B cell (primary cell): ENCODE measurements around the gene ZNF830. TPM values are rescaled to one million over a fixed set of nuclear protein-coding genes. Genes with fewer than 3 reads are reported as not detected.

Experiments used
- ATAC-seq: fragments of 200-7000 bp; cut with Tn5 transposase; one replicate; pipeline ENCODE4 v1.10.0; 2021; ENCODE audit warnings: low read depth, mild to moderate bottlenecking, moderate number of reproducible peaks, moderate library complexity
- CTCF ChIA-PET: fragments of 350-600 bp; sonication (Branson Sonifier 250); formaldehyde crosslinking; loops from one replicate; lab custom pipeline; 2021; ENCODE audit warnings: antibody characterized with exemption, inconsistent platforms; lab: Charles Lee
- POLR2A ChIA-PET: fragments of 350-600 bp; sonication (Branson Sonifier 250); formaldehyde crosslinking; loops from one replicate; lab custom pipeline; 2021; ENCODE audit warnings: antibody characterized with exemption; lab: Charles Lee
- DNase-seq: peaks from one replicate; pipeline ENCODE4 v3.0.0; 2013
- H2AFZ ChIP-seq: 2 replicates; pipeline ENCODE4 v1.6.1; 2012; ENCODE audit warnings: mild to moderate bottlenecking, low read depth, low read length; ENCODE audit not compliant: insufficient read depth, poor library complexity, severe bottlenecking
- H3K27ac ChIP-seq, 2 donors: 1 replicate in 1 of 2; 2 replicates in 1 of 2; pipeline ENCODE4 v1.5.1; 2012 to 2013; ENCODE audit warnings: low read length in 2 of 2, mild to moderate bottlenecking in 2 of 2, moderate library complexity in 1 of 2
- H3K27me3 ChIP-seq, 4 experiments: fragments of 200-600 bp in 1 of 4; sonication (generic) in 1 of 4; replicated peaks in 1 of 4; 1 replicate in 2 of 4; 2 replicates in 2 of 4; pipeline versions ENCODE4 v1.6.1 to v1.7.0; 2013 to 2016; ENCODE audit warnings: low read length in 3 of 4, mild to moderate bottlenecking in 2 of 4, mixed read lengths in 1 of 4, moderate library complexity in 1 of 4; ENCODE audit not compliant: insufficient read depth in 4 of 4, control insufficient read depth in 3 of 4; ENCODE audit errors: control extremely low read depth in 1 of 4
- H3K36me3 ChIP-seq, 2 experiments: replicated peaks in 1 of 2; 1 replicate in 1 of 2; 2 replicates in 1 of 2; pipeline versions ENCODE4 v1.6.1 to v1.7.1; 2013; ENCODE audit warnings: low read length in 1 of 2; ENCODE audit not compliant: insufficient read depth in 2 of 2, control insufficient read depth in 1 of 2; ENCODE audit errors: control extremely low read depth in 1 of 2, extremely low read depth in 1 of 2
- H3K4me1 ChIP-seq, 2 donors: fragments of 200-600 bp in 1 of 2; sonication (generic) in 1 of 2; 1 replicate in 1 of 2; 2 replicates in 1 of 2; pipeline versions ENCODE4 v1.5.1 to v1.6.1; 2013 to 2017; ENCODE audit warnings: low read length in 2 of 2; ENCODE audit not compliant: control insufficient read depth in 2 of 2, insufficient read depth in 2 of 2
- H3K4me2 ChIP-seq: replicated peaks from 2 replicates; pipeline ENCODE3; 2012; ENCODE audit warnings: mild to moderate bottlenecking, low read depth, low read length; ENCODE audit not compliant: poor library complexity, severe bottlenecking
- H3K4me3 ChIP-seq, 5 experiments: fragments of 200-600 bp in 1 of 5; sonication (generic) in 1 of 5; 1 replicate in 3 of 5; 2 replicates in 2 of 5; pipeline versions ENCODE4 v1.5.1 to v1.7.0; 2011 to 2016; ENCODE audit warnings: low read length in 4 of 5, mild to moderate bottlenecking in 4 of 5, low read depth in 2 of 5, control low read depth in 1 of 5, moderate library complexity in 1 of 5; ENCODE audit not compliant: insufficient read depth in 1 of 5; ENCODE audit errors: control extremely low read depth in 1 of 5, extremely low read depth in 1 of 5
- H3K79me2 ChIP-seq: fragments of 200-600 bp; sonication (generic); one replicate; pipeline ENCODE4 v1.6.0; 2016; ENCODE audit warnings: low read length; ENCODE audit not compliant: control insufficient read depth, insufficient read depth
- H3K9ac ChIP-seq: fragments of 200-600 bp; sonication (generic); 2 replicates; pipeline ENCODE4 v1.6.1; 2017; ENCODE audit warnings: mild to moderate bottlenecking, low read length, moderate library complexity
- H3K9me3 ChIP-seq, 3 donors: one replicate each; pipeline versions ENCODE4 v1.6.1 to v1.7.1; 2013; ENCODE audit warnings: low read length in 2 of 3; ENCODE audit not compliant: control insufficient read depth in 2 of 3, insufficient read depth in 1 of 3; ENCODE audit errors: control extremely low read depth in 1 of 3
- H4K20me1 ChIP-seq: 2 replicates; pipeline ENCODE4 v1.6.0; 2012; ENCODE audit warnings: mild to moderate bottlenecking, low read length; ENCODE audit not compliant: insufficient read depth, control insufficient read depth, poor library complexity, severe bottlenecking
- H3K27ac Mint-ChIP-seq: one replicate; pipeline ENCODE4 v1.8.0; 2021; ENCODE audit warnings: mixed read lengths
- H3K27me3 Mint-ChIP-seq: one replicate; pipeline ENCODE4 v1.8.0; 2021; ENCODE audit warnings: mixed read lengths
- H3K4me1 Mint-ChIP-seq: one replicate; pipeline ENCODE4 v1.8.0; 2021; ENCODE audit warnings: mixed read lengths
- H3K4me3 Mint-ChIP-seq: one replicate; pipeline ENCODE4 v1.8.0; 2021; ENCODE audit warnings: mixed read lengths
- H3K9me3 Mint-ChIP-seq: one replicate; pipeline ENCODE4 v1.8.0; 2022; ENCODE audit warnings: mixed read lengths; ENCODE audit not compliant: insufficient read depth
- EZH2 ChIP-seq: IDR thresholded peaks from 2 replicates; pipeline ENCODE4 v1.6.1; 2012; ENCODE audit warnings: borderline replicate concordance, low read depth, mild to moderate bottlenecking, moderate library complexity, low read length; ENCODE audit not compliant: insufficient read depth, poor library complexity, severe bottlenecking
- WGBS: methylation state at CpG from one replicate; pipeline ENCODE4 v1.1.5; 2013; ENCODE audit warnings: missing lambda C conversion rate; ENCODE audit not compliant: insufficient coverage; 5-methylcytosine and 5-hydroxymethylcytosine counted together
- intact Hi-C: fragments of 100-400 bp; cut with micrococcal nuclease; formaldehyde crosslinking; loops from one replicate; pipeline ENCODE4 v1.10.0; 2022
- polyA plus RNA-seq: library from polyadenylated mRNA; depleted of rRNA; stranded (reverse); fragments of >200 nt; gene quantifications from 2 replicates; pipeline ENCODE4 v1.2.3, GENCODE V29; 2012
- total RNA-seq, 2 donors: library from RNA; stranded (reverse); fragments of 120-200 nt in 1 of 2; gene quantifications; 1 replicate in 1 of 2; 2 replicates in 1 of 2; pipeline versions ENCODE4 v1.2.3 to v1.2.4, GENCODE V29; 2013 to 2022
- TF ChIP-seq, protein P1 (sequence below): fragments of 200-600 bp; IDR thresholded peaks from one replicate; pipeline ENCODE4 v1.8.0; 2022; ENCODE audit warnings: antibody characterized with exemption, mild to moderate bottlenecking

ZNF830 gene
- total and polyA plus RNA-seq, 2 donors (not counting 1 experiment from before 2014, with no cell fraction given): 9.3 to 44.6 TPM

DNA sequence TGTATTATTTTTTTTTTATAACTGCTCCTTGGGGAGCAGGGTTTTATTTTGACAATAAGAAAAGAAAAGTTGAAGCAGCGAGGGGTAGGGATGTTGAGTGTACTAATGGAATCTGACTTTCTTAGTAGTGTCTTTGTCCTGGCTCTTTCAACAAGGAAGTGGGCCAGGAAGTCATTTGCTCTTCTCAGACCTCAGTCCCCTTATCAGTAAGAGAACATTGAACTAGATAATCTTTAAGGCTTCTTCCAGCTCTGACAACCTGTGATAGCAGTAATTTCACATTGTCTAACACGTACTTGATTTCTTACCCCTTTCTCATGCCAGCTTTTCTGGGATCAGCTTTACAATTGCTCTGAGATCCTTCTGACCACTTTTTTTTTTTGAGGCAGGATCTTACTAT is 27.3 kb downstream of the ZNF830 start:
- Histone ChIP-seq H2AFZ (no peak overlapping the region), H3K9ac (no peak overlapping the region), H3K27ac (no peak overlapping the region), H3K4me1 (no peaks in the 10 kb centered on the region), H3K9me3 (no peaks in the 10 kb centered on the region), H4K20me1 (no peaks in the 10 kb centered on the region), H3K4me2 (no peak overlapping the region), H3K4me3 (no peak overlapping the region), H3K27me3 (no peaks in the 10 kb centered on the region), H3K79me2 (peaks cover 27% of the 10 kb centered on the region), H3K36me3 (peaks cover 1 to 61% of the 10 kb centered on the region in 2 experiments)
- H3K27ac Mint-ChIP-seq: no peak overlapping the region
- intact Hi-C loops: no loop called here
- no peak for DNase-seq
- no peaks in the 10 kb centered on the region for H3K9me3 Mint-ChIP-seq
- no peak for TF ChIP-seq EZH2
- TF ChIP-seq, protein P1, sequence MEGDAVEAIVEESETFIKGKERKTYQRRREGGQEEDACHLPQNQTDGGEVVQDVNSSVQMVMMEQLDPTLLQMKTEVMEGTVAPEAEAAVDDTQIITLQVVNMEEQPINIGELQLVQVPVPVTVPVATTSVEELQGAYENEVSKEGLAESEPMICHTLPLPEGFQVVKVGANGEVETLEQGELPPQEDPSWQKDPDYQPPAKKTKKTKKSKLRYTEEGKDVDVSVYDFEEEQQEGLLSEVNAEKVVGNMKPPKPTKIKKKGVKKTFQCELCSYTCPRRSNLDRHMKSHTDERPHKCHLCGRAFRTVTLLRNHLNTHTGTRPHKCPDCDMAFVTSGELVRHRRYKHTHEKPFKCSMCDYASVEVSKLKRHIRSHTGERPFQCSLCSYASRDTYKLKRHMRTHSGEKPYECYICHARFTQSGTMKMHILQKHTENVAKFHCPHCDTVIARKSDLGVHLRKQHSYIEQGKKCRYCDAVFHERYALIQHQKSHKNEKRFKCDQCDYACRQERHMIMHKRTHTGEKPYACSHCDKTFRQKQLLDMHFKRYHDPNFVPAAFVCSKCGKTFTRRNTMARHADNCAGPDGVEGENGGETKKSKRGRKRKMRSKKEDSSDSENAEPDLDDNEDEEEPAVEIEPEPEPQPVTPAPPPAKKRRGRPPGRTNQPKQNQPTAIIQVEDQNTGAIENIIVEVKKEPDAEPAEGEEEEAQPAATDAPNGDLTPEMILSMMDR: no peak
- CTCF ChIA-PET: no interaction called here
- H3K4me1 Mint-ChIP-seq: no peaks in the 10 kb centered on the region
- H3K27me3 Mint-ChIP-seq: no peaks in the 10 kb centered on the region
- ATAC-seq: no peak
- POLR2A ChIA-PET: no interaction called here
- no peak overlapping the region for H3K4me3 Mint-ChIP-seq
- 80% methylated on average over 1 of the region's 2 CpGs for WGBS

DNA sequence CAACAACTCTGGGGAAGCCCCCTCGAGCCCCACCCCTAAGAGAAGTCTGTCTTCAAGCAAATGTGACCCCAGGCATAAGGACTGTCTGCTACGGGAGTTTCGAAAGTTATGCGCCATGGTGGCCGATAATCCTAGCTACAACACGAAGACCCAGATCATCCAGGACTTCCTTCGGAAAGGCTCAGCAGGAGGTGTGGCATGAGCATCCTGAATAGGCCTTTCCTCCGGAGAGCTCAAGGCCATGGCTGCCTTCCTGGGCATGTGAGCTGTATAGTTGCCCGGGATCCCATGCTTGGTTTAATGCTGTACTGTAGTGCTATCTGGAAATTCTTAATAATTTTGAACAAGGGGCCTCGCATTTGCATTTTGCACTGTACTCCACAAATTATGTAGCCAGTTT is 28.1 kb downstream of the ZNF830 start:
- ChIA-PET POLR2A (no interaction called here), CTCF (no interaction called here)
- no peak overlapping the region for H3K4me3 Mint-ChIP-seq

More for the DNA sequence above, 28.1 kb downstream of the ZNF830 start:
- H3K36me3 ChIP-seq: peaks cover 0 to 69% of the 10 kb centered on the region in 2 experiments
- H3K27me3 ChIP-seq: no peaks in the 10 kb centered on the region
- over 99% methylated on average over 8 of the region's 10 CpGs for WGBS
- intact Hi-C loops: no loop called here
- no peak overlapping the region for H3K9ac ChIP-seq
- Mint-ChIP-seq H3K27me3 (no peaks in the 10 kb centered on the region), H3K9me3 (no peaks in the 10 kb centered on the region), H3K27ac (no peak overlapping the region), H3K4me1 (no peaks in the 10 kb centered on the region)
- H4K20me1 ChIP-seq: no peaks in the 10 kb centered on the region
- no peaks in the 10 kb centered on the region for H3K9me3 ChIP-seq
- no peak for TF ChIP-seq EZH2
- TF ChIP-seq, protein P1: no peak
- ATAC-seq (no peak), DNase-seq (no peak)
- H3K79me2 ChIP-seq: peaks cover 20% of the 10 kb centered on the region
- no peak overlapping the region for H3K4me2 ChIP-seq
- no peak overlapping the region for H2AFZ ChIP-seq
- no peak overlapping the region for H3K27ac ChIP-seq
- H3K4me1 ChIP-seq: no peaks in the 10 kb centered on the region
- no peak overlapping the region for H3K4me3 ChIP-seq
